Activated B cell treated with CpG ODN at 0.5 μM for 24 hours (primary cell): Measurements from ENCODE around the gene ZNF41. TPM values are rescaled to one million over a fixed set of nuclear protein-coding genes. Genes with fewer than 3 reads are reported as not detected.

Experiments used
- ATAC-seq: fragments of 200-7000 bp; cut with Tn5 transposase; one replicate; pipeline ENCODE4 v1.10.0; 2021; ENCODE audit warnings: low read depth, mild to moderate bottlenecking, moderate library complexity
- CTCF ChIA-PET: fragments of 350-600 bp; sonication (Branson Sonifier 250); formaldehyde crosslinking; loops from one replicate; lab custom pipeline; 2021; ENCODE audit warnings: antibody characterized with exemption; lab: Charles Lee
- POLR2A ChIA-PET: fragments of 350-600 bp; sonication (Branson Sonifier 250); formaldehyde crosslinking; loops from one replicate; lab custom pipeline; 2021; ENCODE audit warnings: antibody characterized with exemption; lab: Charles Lee
- DNase-seq: peaks from one replicate; pipeline ENCODE4 v3.0.0; 2022
- H3K27ac Mint-ChIP-seq: one replicate; pipeline ENCODE4 v1.8.0; 2020; ENCODE audit warnings: mixed read lengths
- H3K27me3 Mint-ChIP-seq: one replicate; pipeline ENCODE4 v1.8.0; 2021; ENCODE audit warnings: mixed read lengths
- H3K36me3 Mint-ChIP-seq: one replicate; pipeline ENCODE4 v1.8.0; 2021; ENCODE audit warnings: low read depth, mixed read lengths
- H3K4me1 Mint-ChIP-seq: one replicate; pipeline ENCODE4 v1.8.0; 2021; ENCODE audit warnings: mixed read lengths
- H3K4me3 Mint-ChIP-seq: one replicate; pipeline ENCODE4 v1.8.0; 2020; ENCODE audit warnings: mild to moderate bottlenecking, mixed read lengths
- H3K9me3 Mint-ChIP-seq: one replicate; pipeline ENCODE4 v1.8.0; 2020; ENCODE audit warnings: mixed read lengths
- intact Hi-C: fragments of 100-400 bp; cut with micrococcal nuclease; formaldehyde crosslinking; loops from one replicate; pipeline ENCODE4 v1.15.1; 2024
- total RNA-seq: library from RNA; stranded (reverse); gene quantifications from 2 replicates; pipeline ENCODE4 v1.2.3, GENCODE V29; 2022
- TF ChIP-seq, protein P1 (sequence below): fragments of 200-600 bp; IDR thresholded peaks from one replicate; pipeline ENCODE4 v1.8.0; 2022; ENCODE audit warnings: antibody characterized with exemption, mild to moderate bottlenecking

Gene ZNF41
- total RNA-seq, 1 donor from 2014 or later, result 19.2 TPM

DNA sequence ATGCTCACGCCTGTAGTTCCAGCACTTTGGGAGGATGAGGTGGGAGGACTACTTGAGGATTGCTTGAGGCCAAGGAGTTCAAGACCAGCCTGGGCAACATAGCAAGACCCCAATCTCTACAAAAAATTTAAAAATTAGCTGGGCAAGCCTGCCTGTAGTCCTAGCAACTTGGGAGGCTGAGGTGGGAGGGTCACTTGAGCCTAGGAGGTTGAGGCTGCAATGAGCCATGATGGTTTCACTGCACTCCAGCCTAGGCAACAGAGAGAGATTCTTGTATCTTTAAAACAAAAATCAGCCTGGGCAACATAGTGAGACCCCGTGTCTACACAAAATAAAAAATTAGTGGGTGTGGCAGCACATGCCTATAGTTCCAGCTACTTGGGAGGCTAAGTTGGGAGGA lies 1.9 kb downstream of the ZNF41 start:
- TF ChIP-seq, protein P1, sequence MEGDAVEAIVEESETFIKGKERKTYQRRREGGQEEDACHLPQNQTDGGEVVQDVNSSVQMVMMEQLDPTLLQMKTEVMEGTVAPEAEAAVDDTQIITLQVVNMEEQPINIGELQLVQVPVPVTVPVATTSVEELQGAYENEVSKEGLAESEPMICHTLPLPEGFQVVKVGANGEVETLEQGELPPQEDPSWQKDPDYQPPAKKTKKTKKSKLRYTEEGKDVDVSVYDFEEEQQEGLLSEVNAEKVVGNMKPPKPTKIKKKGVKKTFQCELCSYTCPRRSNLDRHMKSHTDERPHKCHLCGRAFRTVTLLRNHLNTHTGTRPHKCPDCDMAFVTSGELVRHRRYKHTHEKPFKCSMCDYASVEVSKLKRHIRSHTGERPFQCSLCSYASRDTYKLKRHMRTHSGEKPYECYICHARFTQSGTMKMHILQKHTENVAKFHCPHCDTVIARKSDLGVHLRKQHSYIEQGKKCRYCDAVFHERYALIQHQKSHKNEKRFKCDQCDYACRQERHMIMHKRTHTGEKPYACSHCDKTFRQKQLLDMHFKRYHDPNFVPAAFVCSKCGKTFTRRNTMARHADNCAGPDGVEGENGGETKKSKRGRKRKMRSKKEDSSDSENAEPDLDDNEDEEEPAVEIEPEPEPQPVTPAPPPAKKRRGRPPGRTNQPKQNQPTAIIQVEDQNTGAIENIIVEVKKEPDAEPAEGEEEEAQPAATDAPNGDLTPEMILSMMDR, result no peak
- POLR2A ChIA-PET, result interaction anchor here (0.6 to 1.6 kb wide), 3 partner anchors 262 to 265 kb away, joined by 3 to 4 read pairs (median 3); partner anchors contain the start of gene CDK16
- H3K27ac Mint-ChIP-seq, result peak overlapping the region; percentile 61

GRCh38 chrX:47480576-47480975 lies 2.4 kb downstream of the ZNF41 start:
- Mint-ChIP-seq H3K4me1 (peaks cover 52% of the 10 kb centered on the region), H3K27me3 (no peaks in the 10 kb centered on the region), H3K27ac (peak overlapping the region; percentile 61), H3K36me3 (peaks cover 7% of the 10 kb centered on the region), H3K9me3 (no peaks in the 10 kb centered on the region), H3K4me3 (no peak overlapping the region)
- ATAC-seq, result no peak
- no peak for DNase-seq
- ChIA-PET POLR2A (no interaction called here), CTCF (no interaction called here)
- TF ChIP-seq, protein P1, result no peak
- intact Hi-C loops, result no loop called here

More for the DNA sequence above, 1.9 kb downstream of the ZNF41 start:
- peaks cover 48% of the 10 kb centered on the region for H3K4me1 Mint-ChIP-seq
- intact Hi-C loops, result no loop called here
- H3K9me3 Mint-ChIP-seq, result no peaks in the 10 kb centered on the region
- CTCF ChIA-PET, result no interaction called here
- no peak for DNase-seq
- no peak for ATAC-seq
- no peaks in the 10 kb centered on the region for H3K27me3 Mint-ChIP-seq
- H3K36me3 Mint-ChIP-seq, result peaks cover 5% of the 10 kb centered on the region
- H3K4me3 Mint-ChIP-seq, result peak overlapping the region; percentile 32

- peaks cover 6% of the 10 kb centered on the region for H3K36me3 Mint-ChIP-seq
- ATAC-seq (no peak), DNase-seq (no peak)
- TF ChIP-seq, protein P1, result no peak
- H3K4me3 Mint-ChIP-seq, result no peak overlapping the region
- no peaks in the 10 kb centered on the region for H3K27me3 Mint-ChIP-seq
- no peak overlapping the region for H3K27ac Mint-ChIP-seq
- CTCF ChIA-PET, result no interaction called here
- no peaks in the 10 kb centered on the region for H3K9me3 Mint-ChIP-seq
- POLR2A ChIA-PET, result no interaction called here
- intact Hi-C loops, result no loop called here
- peaks cover 16% of the 10 kb centered on the region for H3K4me1 Mint-ChIP-seq
Measured at GRCh38 chrX:47475476-47475875, 7.5 kb downstream of the ZNF41 start.

DNA sequence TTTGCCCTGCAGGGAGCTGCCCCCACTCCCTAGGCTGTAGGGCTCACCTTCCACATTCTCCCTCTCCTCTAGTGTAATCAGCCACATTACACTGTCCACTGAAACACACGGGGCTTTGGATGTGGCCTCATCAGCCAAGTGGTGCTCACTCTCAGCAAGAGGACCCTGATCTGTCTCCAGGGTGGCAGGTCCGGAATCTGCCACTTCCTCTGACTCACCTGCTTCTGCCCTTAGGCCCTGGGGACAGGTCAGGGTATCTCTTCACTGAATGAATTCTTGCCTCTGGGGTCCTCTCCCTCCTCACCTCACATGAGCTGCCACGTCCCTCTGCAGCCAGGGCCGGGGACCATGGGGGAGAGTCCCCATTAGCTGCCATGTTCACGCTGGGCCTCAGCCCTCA lies 15.9 kb downstream of the ZNF41 start:
- Mint-ChIP-seq H3K27me3 (no peaks in the 10 kb centered on the region), H3K4me1 (peaks cover 3% of the 10 kb centered on the region), H3K27ac (no peak overlapping the region), H3K9me3 (no peaks in the 10 kb centered on the region), H3K36me3 (peaks cover 38% of the 10 kb centered on the region), H3K4me3 (no peak overlapping the region)
- POLR2A ChIA-PET, result no interaction called here
- intact Hi-C loops, result no loop called here
- DNase-seq (no peak), ATAC-seq (no peak)
- TF ChIP-seq, protein P1, result no peak
- CTCF ChIA-PET, result no interaction called here

- Mint-ChIP-seq H3K4me3 (no peak overlapping the region), H3K4me1 (no peaks in the 10 kb centered on the region), H3K27me3 (no peaks in the 10 kb centered on the region), H3K36me3 (peaks cover 47% of the 10 kb centered on the region), H3K27ac (no peak overlapping the region), H3K9me3 (no peaks in the 10 kb centered on the region)
- ChIA-PET CTCF (no interaction called here), POLR2A (no interaction called here)
- TF ChIP-seq, protein P1, result no peak
- no peak for ATAC-seq
- intact Hi-C loops, result no loop called here
- no peak for DNase-seq
Measured at GRCh38 chrX:47460561-47460960, 22.5 kb downstream of the ZNF41 start.
